Ectodermal cell (in vitro differentiated cells): ENCODE results near the gene GMPR.

Experiments
- H3K27ac ChIP-seq: 2 replicates; pipeline ENCODE4 v1.7.0; 2013; ENCODE audit warnings: mild to moderate bottlenecking, low read depth, low read length; ENCODE audit not compliant: insufficient read depth, poor library complexity, severe bottlenecking
- H3K27me3 ChIP-seq: 2 replicates; pipeline ENCODE4 v1.7.0; 2013; ENCODE audit warnings: mild to moderate bottlenecking, low read length; ENCODE audit not compliant: insufficient read depth, control insufficient read depth, poor library complexity, severe bottlenecking
- H3K36me3 ChIP-seq: one replicate; pipeline ENCODE4 v1.7.0; 2013; ENCODE audit warnings: low read length; ENCODE audit not compliant: control insufficient read depth, insufficient read depth
- H3K4me1 ChIP-seq: one replicate; pipeline ENCODE4 v1.7.0; 2013; ENCODE audit warnings: low read length; ENCODE audit not compliant: control insufficient read depth, insufficient read depth
- H3K4me3 ChIP-seq: 2 replicates; pipeline ENCODE4 v1.7.0; 2013; ENCODE audit warnings: low read depth, low read length, control low read depth; ENCODE audit not compliant: insufficient read depth
- H3K9me3 ChIP-seq: 2 replicates; pipeline ENCODE4 v1.7.0; 2013; ENCODE audit warnings: mild to moderate bottlenecking, low read length, moderate library complexity; ENCODE audit not compliant: control insufficient read depth
- WGBS, 2 experiments: methylation state at CpG; one replicate each; pipeline ENCODE4 v1.1.7; 2013; ENCODE audit warnings: missing lambda C conversion rate in 2 of 2; 5-methylcytosine and 5-hydroxymethylcytosine counted together

Gene GMPR

GRCh38 chr6:16236009-16236501 lies 2.3 kb upstream of the GMPR start:
- WGBS, 2 experiments = 84 to 87% methylated on average over 2 to 4 of the region's 4 CpGs
- Histone ChIP-seq H3K27me3 (peaks cover 49% of the 10 kb centered on the region), H3K27ac (no peak overlapping the region), H3K36me3 (no peaks in the 10 kb centered on the region), H3K4me3 (no peak overlapping the region), H3K4me1 (no peaks in the 10 kb centered on the region), H3K9me3 (no peaks in the 10 kb centered on the region)

DNA sequence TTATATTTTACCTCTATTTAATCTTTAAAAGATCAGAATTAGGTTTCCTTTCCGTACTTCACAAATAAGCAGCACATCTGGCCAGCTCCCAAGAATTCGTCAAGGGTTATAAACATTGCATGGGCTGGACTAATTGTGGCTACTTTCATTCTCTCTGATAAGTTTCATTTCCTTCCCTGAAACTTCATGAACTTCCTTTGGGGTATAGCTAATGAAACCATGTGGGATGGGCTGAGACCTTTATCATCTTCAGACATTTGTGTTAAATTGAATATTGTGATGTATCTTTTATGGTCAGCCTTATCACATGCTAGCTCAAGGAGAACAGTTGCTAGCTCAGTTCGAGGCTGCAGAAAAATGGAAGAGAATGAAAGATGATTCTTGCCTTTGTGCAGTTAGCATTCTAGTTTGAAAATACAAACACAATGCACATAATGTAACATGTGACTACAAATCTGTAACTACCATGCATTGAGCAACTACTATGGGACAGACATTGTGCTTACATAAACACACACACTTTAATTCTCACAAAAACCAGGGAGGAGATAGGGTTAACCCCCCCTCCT lies 1.7 kb upstream of the GMPR start:
- Histone ChIP-seq H3K36me3 (no peaks in the 10 kb centered on the region), H3K27ac (no peak overlapping the region), H3K9me3 (no peaks in the 10 kb centered on the region), H3K4me1 (peaks cover 4% of the 10 kb centered on the region), H3K4me3 (no peak overlapping the region), H3K27me3 (peaks cover 49% of the 10 kb centered on the region)
- 94 to 95% methylated on average over 3 of the region's 3 CpGs for WGBS, 2 experiments

DNA sequence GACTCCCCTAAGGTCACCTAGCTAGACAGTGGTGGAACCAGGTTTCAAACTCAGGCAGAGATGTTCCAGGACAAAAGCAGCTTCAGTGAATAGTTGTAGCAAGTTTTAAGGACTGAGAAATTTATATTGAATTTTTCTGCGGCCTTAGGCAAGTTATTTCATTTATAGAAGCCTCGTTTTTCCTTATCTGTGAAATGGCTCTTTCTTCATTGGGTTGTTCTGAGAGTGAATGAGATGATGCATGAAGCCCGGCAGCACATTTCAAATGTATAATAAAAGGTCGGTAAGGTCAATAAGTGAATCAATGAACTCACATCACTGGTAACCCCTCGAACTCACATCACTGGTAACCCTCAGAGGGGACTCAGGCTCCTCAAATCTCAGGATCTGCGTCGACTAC lies 1.1 kb upstream of the GMPR start:
- peaks cover 4% of the 10 kb centered on the region for H3K4me1 ChIP-seq
- no peak overlapping the region for H3K27ac ChIP-seq
- no peaks in the 10 kb centered on the region for H3K36me3 ChIP-seq
- H3K9me3 ChIP-seq = no peaks in the 10 kb centered on the region
- WGBS, 2 experiments = 91% methylated on average over 7 of the region's 7 CpGs
- H3K27me3 ChIP-seq = peaks cover 49% of the 10 kb centered on the region
- H3K4me3 ChIP-seq = no peak overlapping the region

DNA sequence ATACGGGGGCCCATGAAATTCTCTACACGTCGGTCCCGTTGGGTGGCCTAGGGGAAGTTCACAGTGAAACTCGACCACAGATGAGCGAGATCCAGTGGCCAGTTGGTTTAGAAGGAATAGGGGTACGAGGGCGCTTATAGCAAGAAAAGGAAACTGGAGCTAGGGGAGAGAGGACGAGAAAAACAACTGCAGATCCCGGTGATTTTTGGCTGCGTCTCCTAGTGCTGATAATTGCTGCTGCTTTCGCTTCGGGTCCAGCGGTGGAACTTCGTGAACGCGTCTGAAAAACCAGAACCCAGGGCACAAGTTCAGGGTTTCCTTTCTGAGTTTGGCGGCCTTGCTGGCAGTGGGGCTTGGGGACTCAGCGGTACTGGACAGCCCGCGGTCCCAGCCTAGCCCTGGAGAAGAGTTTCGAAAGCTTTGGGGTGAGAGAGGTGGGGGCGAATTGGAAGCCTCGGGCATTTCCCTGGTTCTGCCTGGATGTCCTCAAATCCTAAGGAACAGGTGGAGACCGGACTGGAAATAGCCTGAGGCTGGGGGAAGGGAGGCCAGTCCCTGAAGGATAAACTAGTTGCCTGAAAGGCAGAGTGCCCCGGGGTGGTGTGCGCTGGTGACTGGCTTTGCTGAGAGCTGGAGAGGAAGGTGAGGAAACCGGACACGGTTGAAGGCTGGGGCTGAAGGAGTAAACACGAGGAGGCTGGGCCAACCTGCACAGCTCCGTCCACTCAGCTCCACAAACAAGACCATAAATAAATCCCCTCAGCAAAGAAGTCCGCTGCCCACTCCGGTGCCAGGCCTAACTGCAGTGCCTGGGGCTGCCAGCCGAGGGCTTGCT lies 793 bp downstream of the GMPR start:
- 8% methylated on average over 34 of the region's 34 CpGs for WGBS, 2 experiments
- Histone ChIP-seq H3K9me3 (no peaks in the 10 kb centered on the region), H3K27ac (no peak overlapping the region), H3K27me3 (peaks cover 49% of the 10 kb centered on the region), H3K4me3 (peak overlapping the region; percentile 36), H3K36me3 (no peaks in the 10 kb centered on the region), H3K4me1 (peaks cover 11% of the 10 kb centered on the region)

GRCh38 chr6:16239798-16240123 lies 1.4 kb downstream of the GMPR start:
- Histone ChIP-seq H3K9me3 (no peaks in the 10 kb centered on the region), H3K36me3 (no peaks in the 10 kb centered on the region), H3K4me3 (no peak overlapping the region), H3K27ac (no peak overlapping the region), H3K27me3 (peaks cover 49% of the 10 kb centered on the region), H3K4me1 (peaks cover 15% of the 10 kb centered on the region)
- 31 to 38% methylated on average over 5 of the region's 5 CpGs for WGBS, 2 experiments

DNA sequence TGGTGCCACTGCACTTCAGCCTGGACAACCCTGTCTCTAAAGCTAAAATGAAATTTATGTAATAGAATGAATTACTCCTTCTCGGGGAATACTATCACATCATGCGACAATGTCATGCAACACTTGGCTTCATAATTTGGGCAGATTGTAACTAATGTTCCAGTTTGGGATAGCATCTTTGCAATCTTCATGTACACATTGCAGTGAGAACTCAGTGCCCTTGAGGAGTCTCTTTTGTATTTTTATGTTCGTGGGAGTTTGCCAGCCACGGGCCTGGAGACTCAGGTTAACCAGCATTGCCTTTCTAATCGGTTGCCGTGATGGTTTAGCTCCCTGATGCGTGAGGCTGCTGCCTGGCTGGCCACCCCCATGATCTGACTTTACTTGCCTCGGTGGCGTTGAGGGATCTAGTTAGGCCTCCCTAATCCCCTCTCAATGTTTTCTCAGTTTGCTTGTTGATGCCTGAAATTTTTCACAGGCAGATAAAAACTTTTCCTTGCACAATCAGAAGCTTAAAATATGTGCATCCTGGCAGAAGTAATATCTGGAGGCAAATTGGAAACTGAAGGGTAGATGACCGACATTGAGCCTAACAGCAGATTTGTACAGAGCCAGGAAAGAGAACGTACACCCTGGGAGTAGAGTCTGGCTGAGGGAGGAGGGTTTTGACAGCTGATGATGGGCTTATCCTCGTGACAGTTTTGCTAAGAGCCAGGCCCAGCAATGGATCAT lies 2.4 kb downstream of the GMPR start:
- Histone ChIP-seq H3K27ac (no peak overlapping the region), H3K27me3 (peaks cover 48% of the 10 kb centered on the region), H3K4me1 (peaks cover 25% of the 10 kb centered on the region), H3K9me3 (no peaks in the 10 kb centered on the region), H3K4me3 (no peak overlapping the region), H3K36me3 (no peaks in the 10 kb centered on the region)
- WGBS, 2 experiments = 88 to 91% methylated on average over 12 of the region's 12 CpGs

DNA sequence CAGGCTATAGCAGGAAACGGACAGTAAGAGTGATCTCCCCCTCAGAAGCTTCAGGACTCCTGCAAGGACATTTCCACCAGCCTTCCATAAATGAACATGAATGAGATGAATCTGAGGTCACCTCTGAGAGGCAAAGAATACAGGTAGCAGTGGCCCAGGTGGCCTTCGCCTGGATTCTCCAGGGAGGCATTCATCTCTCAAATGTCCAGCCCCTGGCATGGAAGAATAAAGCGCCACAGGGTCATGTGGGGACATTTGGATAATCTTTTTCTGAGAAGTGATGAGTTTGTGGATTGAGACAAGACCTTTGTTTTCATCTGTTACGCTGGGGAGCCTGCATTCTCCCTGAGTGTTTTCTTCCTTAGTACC lies 2.9 kb downstream of the GMPR start:
- no peaks in the 10 kb centered on the region for H3K9me3 ChIP-seq
- H3K27me3 ChIP-seq = peaks cover 43% of the 10 kb centered on the region
- no peak overlapping the region for H3K4me3 ChIP-seq
- 91 to 96% methylated on average over 3 of the region's 4 CpGs for WGBS, 2 experiments
- peaks cover 30% of the 10 kb centered on the region for H3K4me1 ChIP-seq
- no peaks in the 10 kb centered on the region for H3K36me3 ChIP-seq
- no peak overlapping the region for H3K27ac ChIP-seq

DNA sequence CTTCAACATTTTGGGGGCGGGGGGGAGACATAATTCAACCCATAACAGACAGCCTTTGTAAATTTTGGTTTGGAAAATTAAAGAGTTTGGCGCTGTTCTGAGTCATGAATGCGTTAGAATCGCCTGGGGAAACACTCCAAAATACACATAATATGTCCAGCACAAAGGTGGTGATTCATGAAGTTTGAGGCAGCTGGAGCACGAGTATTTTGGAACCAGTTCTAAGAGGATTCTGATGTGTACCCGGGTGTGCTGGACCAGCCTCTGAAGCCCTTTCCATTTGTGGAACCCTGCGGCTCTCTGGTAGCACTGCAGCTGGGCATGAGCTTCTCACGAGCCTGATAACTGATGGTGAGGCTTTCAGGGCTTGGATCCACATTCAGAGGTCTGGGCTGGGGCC lies 4.7 kb downstream of the GMPR start:
- Histone ChIP-seq H3K27me3 (peaks cover 28% of the 10 kb centered on the region), H3K4me3 (no peak overlapping the region), H3K4me1 (peaks cover 30% of the 10 kb centered on the region), H3K36me3 (no peaks in the 10 kb centered on the region), H3K9me3 (no peaks in the 10 kb centered on the region), H3K27ac (no peak overlapping the region)
- 86 to 93% methylated on average over 8 of the region's 8 CpGs for WGBS, 2 experiments

DNA sequence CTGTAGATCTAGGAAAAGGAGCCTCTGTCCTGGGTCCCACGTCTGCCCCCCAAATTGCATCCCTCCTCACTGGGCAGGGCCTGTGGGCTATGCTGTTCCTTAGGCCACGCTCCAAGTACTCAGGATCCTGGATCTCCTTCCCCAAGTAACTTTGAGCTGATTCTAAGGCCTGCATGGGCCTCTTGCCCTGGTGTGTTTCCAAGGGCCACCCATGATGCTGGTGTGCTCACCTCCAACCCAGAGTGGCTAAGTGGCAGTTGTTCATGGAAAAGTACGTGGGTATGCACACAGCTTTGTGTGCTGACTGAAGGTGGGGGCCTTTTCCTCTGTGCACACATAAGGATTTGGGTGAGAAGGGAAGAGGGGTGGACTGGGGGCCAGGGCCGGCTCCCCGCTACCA lies 5.3 kb downstream of the GMPR start:
- WGBS, 2 experiments = 93% methylated on average over 5 of the region's 5 CpGs
- Histone ChIP-seq H3K36me3 (no peaks in the 10 kb centered on the region), H3K4me3 (no peak overlapping the region), H3K27ac (no peak overlapping the region), H3K9me3 (no peaks in the 10 kb centered on the region), H3K27me3 (peaks cover 22% of the 10 kb centered on the region), H3K4me1 (peaks cover 33% of the 10 kb centered on the region)

DNA sequence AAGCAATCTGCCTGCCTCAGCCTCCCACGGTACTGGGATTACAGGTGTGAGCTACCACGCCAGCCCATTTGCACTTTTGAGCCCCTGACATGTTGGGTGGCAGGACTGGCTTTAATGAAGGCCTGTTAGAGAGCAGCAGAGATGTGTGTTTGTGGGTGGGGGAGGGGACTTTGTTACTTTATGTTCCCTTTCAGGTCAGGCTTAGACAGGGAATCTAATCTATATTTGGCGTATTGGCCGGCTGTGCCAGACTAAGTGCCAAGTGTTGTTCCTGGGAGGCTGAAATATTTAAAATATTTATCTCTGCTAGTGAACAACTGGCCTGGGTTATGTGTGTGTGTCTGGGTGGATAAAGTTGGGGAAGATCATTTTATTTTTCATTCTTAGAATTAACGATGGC lies 6.1 kb downstream of the GMPR start:
- H3K9me3 ChIP-seq = no peaks in the 10 kb centered on the region
- no peaks in the 10 kb centered on the region for H3K36me3 ChIP-seq
- H3K4me3 ChIP-seq = no peak overlapping the region
- H3K4me1 ChIP-seq = peaks cover 36% of the 10 kb centered on the region
- H3K27ac ChIP-seq = peak overlapping the region; percentile 1
- peaks cover 14% of the 10 kb centered on the region for H3K27me3 ChIP-seq
- WGBS, 2 experiments = 84% methylated on average over 5 of the region's 5 CpGs
